ENCODE data around the gene MDFI. TPM values are rescaled to one million over a fixed set of nuclear protein-coding genes. Genes with fewer than 3 reads are reported as not detected.

The MDFI gene
- total RNA-seq, 1 donor from 2014 or later = 84.6 TPM

- H3K4me3 ChIP-seq (ENCODE audit: low read depth, low read length) = no peak overlapping the region
- peaks cover 30% of the 10 kb centered on the region for H3K27me3 ChIP-seq (ENCODE audit: control insufficient read depth, insufficient read depth, low read length)
- no peak for DNase-seq (ENCODE audit: low read depth)
- H3K36me3 ChIP-seq (ENCODE audit: control insufficient read depth, insufficient read depth, low read length) = no peaks in the 10 kb centered on the region
- TF ChIP-seq CTCF (IDR thresholded peaks at IDR 0.05; ENCODE audit: insufficient read depth, low read length, poor library complexity, severe bottlenecking) = no peak
These were observed 34.8 kb downstream of the MDFI start for GRCh38 chr6:41672816-41673703.

- Histone ChIP-seq H3K27me3 (ENCODE audit: control insufficient read depth, insufficient read depth, low read length) (peaks cover 33% of the 10 kb centered on the region), H3K36me3 (ENCODE audit: control insufficient read depth, insufficient read depth, low read length) (no peaks in the 10 kb centered on the region), H3K4me3 (ENCODE audit: low read depth, low read length) (no peak overlapping the region)
- no peak for TF ChIP-seq CTCF (IDR thresholded peaks at IDR 0.05; ENCODE audit: insufficient read depth, low read length, poor library complexity, severe bottlenecking)
- DNase-seq (ENCODE audit: low read depth) = no peak
These were observed 35.4 kb downstream of the MDFI start for GRCh38 chr6:41673704-41674000.

GRCh38 chr6:41674231-41675000 is 36.1 kb downstream of the MDFI start:
- H3K27me3 ChIP-seq (ENCODE audit: control insufficient read depth, insufficient read depth, low read length) = peaks cover 33% of the 10 kb centered on the region
- no peak overlapping the region for H3K4me3 ChIP-seq (ENCODE audit: low read depth, low read length)
- DNase-seq (ENCODE audit: low read depth) = no peak
- TF ChIP-seq CTCF (IDR thresholded peaks at IDR 0.05; ENCODE audit: insufficient read depth, low read length, poor library complexity, severe bottlenecking) = no peak
- H3K36me3 ChIP-seq (ENCODE audit: control insufficient read depth, insufficient read depth, low read length) = no peaks in the 10 kb centered on the region

GRCh38 chr6:41675176-41675775 is 37.0 kb downstream of the MDFI start:
- H3K36me3 ChIP-seq (ENCODE audit: control insufficient read depth, insufficient read depth, low read length) = no peaks in the 10 kb centered on the region
- no peak overlapping the region for H3K4me3 ChIP-seq (ENCODE audit: low read depth, low read length)
- no peak for DNase-seq (ENCODE audit: low read depth)
- no peak for TF ChIP-seq CTCF (IDR thresholded peaks at IDR 0.05; ENCODE audit: insufficient read depth, low read length, poor library complexity, severe bottlenecking)
- H3K27me3 ChIP-seq (ENCODE audit: control insufficient read depth, insufficient read depth, low read length) = peaks cover 33% of the 10 kb centered on the region

- DNase-seq (ENCODE audit: low read depth) = no peak
- no peak for TF ChIP-seq CTCF (IDR thresholded peaks at IDR 0.05; ENCODE audit: insufficient read depth, low read length, poor library complexity, severe bottlenecking)
- Histone ChIP-seq H3K36me3 (ENCODE audit: control insufficient read depth, insufficient read depth, low read length) (no peaks in the 10 kb centered on the region), H3K27me3 (ENCODE audit: control insufficient read depth, insufficient read depth, low read length) (peaks cover 33% of the 10 kb centered on the region), H3K4me3 (ENCODE audit: low read depth, low read length) (no peak overlapping the region)
These were observed 37.7 kb downstream of the MDFI start for GRCh38 chr6:41675992-41676391.

All from kidney epithelial cell (primary cell).